Testis (tissue), 2 donors: ENCODE results near the gene LPP.

Experiments used
- CTCF ChIP-seq, 3 experiments: fragments of 450-650 bp in 2 of 3; fragments of 200-600 bp in 1 of 3; sonication (generic) in 1 of 3; IDR thresholded peaks; one replicate each; pipeline ENCODE4 v1.5.1; 2016 to 2019; ENCODE audit warnings: antibody characterized with exemption in 3 of 3, mild to moderate bottlenecking in 2 of 3, moderate library complexity in 1 of 3
- POLR2A ChIP-seq: fragments of 450-650 bp; IDR thresholded peaks from one replicate; pipeline ENCODE4 v1.6.1; 2017; ENCODE audit warnings: antibody characterized with exemption, mild to moderate bottlenecking, moderate library complexity

- TF ChIP-seq CTCF (IDR thresholded peaks at IDR 0.05) (no peak), POLR2A (no peak)
These were observed 506.5 kb downstream of the LPP start for GRCh38 chr3:188660415-188660814.
